IPS-18c (cell line): ENCODE data around the gene TFF1.

ENCODE experiments used
- H3K4me3 ChIP-seq: 2 replicates; pipeline ENCODE4 v1.7.0; 2013; ENCODE audit warnings: low read depth, mild to moderate bottlenecking, low read length, moderate library complexity; ENCODE audit not compliant: insufficient read depth
- H3K9me3 ChIP-seq: one replicate; pipeline ENCODE4 v1.6.1; 2013; ENCODE audit warnings: mild to moderate bottlenecking, low read length, moderate library complexity; ENCODE audit not compliant: control insufficient read depth, insufficient read depth

The TFF1 gene

GRCh38 chr21:42357307-42357706, 9.0 kb downstream of the TFF1 start:
- Histone ChIP-seq H3K4me3 (no peak overlapping the region), H3K9me3 (peaks cover 5% of the 10 kb centered on the region)

- Histone ChIP-seq H3K9me3 (peaks cover 5% of the 10 kb centered on the region), H3K4me3 (no peak overlapping the region)
These were observed 9.7 kb downstream of the TFF1 start for GRCh38 chr21:42356650-42357049.

DNA sequence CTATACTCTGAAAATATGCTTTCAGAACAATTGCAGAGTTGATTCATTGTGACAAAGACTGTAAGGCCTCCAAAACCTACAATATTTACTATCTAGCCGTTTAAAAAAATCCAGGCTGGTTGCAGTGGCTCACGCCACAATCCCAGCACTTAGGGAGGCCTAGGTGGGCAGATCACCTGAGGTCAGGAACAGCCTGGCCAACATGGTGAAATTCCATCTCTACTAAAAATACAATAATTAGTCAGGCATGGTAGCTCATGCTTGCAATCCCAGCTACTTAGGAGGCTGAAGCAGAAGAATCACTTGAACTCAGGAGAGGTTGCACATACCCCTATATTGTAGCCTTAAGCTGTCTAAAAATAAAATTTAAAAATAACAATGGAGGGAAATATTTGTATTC, 10.3 kb downstream of the TFF1 start:
- Histone ChIP-seq H3K9me3 (peaks cover 5% of the 10 kb centered on the region), H3K4me3 (no peak overlapping the region)

GRCh38 chr21:42353623-42354022, 12.7 kb downstream of the TFF1 start:
- Histone ChIP-seq H3K9me3 (no peaks in the 10 kb centered on the region), H3K4me3 (no peak overlapping the region)

GRCh38 chr21:42352441-42353095, 13.8 kb downstream of the TFF1 start:
- Histone ChIP-seq H3K4me3 (no peak overlapping the region), H3K9me3 (no peaks in the 10 kb centered on the region)

GRCh38 chr21:42351626-42352440, 14.5 kb downstream of the TFF1 start:
- H3K9me3 ChIP-seq = no peaks in the 10 kb centered on the region
- no peak overlapping the region for H3K4me3 ChIP-seq

- no peak within 1 kb of the TSS for H3K4me3 ChIP-seq
- H3K9me3 ChIP-seq = no peaks in the 10 kb centered on the region
These were observed 15.4 kb downstream of the TFF1 start, which contains the start of gene TFF2 for GRCh38 chr21:42350927-42351426. TFF2 (minus strand) TSS chr21:42350994; CDS start chr21:42350957, 37 bp downstream.

DNA sequence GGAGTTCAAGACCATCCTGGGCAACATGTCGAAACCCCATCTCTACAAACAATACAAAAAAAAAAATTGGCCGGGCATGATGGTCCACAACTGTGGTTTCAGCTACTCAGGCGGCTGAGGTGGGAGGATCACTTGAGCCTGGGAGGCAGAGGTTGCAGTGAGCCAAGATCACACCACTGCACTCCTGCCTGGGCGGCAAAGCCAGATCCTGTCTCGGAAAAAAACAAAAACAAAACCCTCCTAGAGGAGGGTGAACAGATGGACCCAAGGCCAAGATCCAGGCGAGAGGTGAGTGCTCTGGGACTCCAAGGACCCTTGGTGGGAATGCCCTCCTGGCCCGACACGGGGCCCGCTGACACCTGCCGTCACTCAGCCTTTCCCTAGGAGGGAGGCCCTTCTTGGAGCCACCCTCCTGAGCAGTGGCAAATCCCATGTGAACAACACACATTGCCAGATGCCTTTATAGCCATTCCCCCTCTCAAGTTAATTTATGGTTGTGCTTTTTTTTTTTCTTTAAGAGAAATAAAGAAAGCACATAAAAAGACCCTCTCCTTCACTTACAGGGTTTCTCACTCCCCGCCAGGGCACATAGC, 15.9 kb downstream of the TFF1 start:
- Histone ChIP-seq H3K4me3 (no peak overlapping the region), H3K9me3 (no peaks in the 10 kb centered on the region)

- no peaks in the 10 kb centered on the region for H3K9me3 ChIP-seq
These were observed 16.7 kb downstream of the TFF1 start for GRCh38 chr21:42349420-42350317.

GRCh38 chr21:42348762-42349161, 17.6 kb downstream of the TFF1 start:
- no peaks in the 10 kb centered on the region for H3K9me3 ChIP-seq
- no peak overlapping the region for H3K4me3 ChIP-seq

More at GRCh38 chr21:42349420-42350317, 16.7 kb downstream of the TFF1 start:
- H3K4me3 ChIP-seq = no peak overlapping the region

GRCh38 chr21:42347601-42348327, 18.6 kb downstream of the TFF1 start:
- no peak overlapping the region for H3K4me3 ChIP-seq
- no peaks in the 10 kb centered on the region for H3K9me3 ChIP-seq

DNA sequence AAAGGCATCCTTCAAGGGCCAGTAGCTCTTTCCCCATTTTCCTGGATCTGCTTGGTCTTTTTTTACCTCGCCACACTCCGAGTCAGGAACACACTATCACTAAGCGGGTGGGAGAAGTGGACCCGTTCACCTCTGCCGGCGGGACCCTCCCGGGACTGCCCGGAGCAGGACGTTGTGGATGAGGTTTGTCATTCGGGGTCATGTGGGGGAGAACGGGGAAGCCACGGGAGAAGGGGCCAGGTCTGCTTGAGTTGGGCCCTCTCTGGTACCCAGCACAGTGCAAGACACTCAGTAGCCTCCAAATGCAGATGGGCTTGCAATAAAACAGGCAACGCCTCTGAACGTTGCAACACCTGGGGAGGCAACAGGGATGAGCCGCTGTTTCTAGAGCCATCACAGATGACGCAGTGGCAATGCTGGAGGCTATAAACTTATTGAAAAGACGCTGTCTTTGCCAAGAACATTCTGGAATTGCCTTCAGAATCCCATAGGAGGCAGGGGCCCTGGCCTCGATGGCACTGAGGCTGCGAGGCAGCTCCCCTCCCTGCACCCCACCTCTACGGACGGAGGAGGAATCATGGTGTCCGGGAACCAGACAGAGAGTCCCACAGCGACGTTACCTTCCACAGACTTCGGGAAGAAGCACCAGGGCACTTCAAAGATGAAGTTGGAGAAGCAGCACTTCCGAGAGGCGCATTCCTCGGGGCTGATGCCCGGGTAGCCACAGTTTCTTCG, 19.3 kb downstream of the TFF1 start:
- Histone ChIP-seq H3K4me3 (no peak overlapping the region), H3K9me3 (no peaks in the 10 kb centered on the region)

DNA sequence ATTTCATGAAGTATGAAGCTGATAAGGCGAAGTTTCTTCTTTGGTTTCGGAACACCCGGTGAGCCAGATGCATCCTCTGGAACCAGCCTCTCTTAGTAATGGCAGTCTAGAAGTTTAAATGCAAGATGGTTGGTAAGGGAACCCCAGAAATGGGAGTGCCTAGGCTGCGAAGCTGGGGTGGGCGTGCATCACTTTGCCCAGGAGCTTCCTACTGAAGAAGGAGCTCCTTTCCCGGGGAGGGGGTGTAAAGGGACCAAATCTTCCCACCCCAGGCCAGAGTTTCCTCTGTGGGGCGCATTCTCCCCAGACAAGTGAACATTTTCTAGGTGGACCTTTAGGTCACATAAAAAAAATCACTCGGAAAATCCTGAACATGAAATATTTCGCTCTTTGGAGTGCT, 19.9 kb downstream of the TFF1 start:
- Histone ChIP-seq H3K9me3 (no peaks in the 10 kb centered on the region), H3K4me3 (no peak overlapping the region)

GRCh38 chr21:42344631-42345030, 21.7 kb downstream of the TFF1 start:
- Histone ChIP-seq H3K9me3 (no peaks in the 10 kb centered on the region), H3K4me3 (no peak overlapping the region)

DNA sequence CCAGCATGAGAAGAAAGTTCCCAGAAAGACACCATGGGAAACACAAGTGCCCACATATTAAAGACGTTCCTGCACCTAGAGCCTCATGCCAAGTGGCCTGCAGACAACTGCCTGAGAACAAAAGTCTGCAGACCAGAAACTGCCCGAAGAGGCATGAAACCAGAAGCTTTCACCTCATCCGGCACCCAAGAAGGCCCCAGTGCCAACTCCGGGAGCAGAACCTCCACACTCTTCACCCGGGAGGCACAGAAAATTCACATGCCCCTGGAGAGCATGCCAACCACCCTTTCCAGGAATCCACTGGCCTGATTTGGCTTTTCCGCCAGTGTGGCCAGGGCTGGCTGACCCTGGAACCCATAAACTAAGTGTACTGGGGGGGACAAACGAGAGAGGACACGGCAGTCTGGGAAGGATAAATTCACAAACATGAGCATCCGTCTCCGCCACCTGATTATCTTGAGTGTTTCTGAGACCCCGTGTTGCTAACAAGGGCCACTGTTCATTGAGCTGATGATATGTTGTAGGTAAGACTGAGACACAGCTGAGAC, 22.3 kb downstream of the TFF1 start:
- H3K9me3 ChIP-seq = no peaks in the 10 kb centered on the region
- no peak overlapping the region for H3K4me3 ChIP-seq

- H3K9me3 ChIP-seq = no peaks in the 10 kb centered on the region
- H3K4me3 ChIP-seq = no peak overlapping the region
These were observed 22.8 kb downstream of the TFF1 start for GRCh38 chr21:42343556-42343955.
